CD4-positive, alpha-beta T cell (primary cell): ENCODE data around the gene ZC3HAV1L. TPM values are rescaled to one million over a fixed set of nuclear protein-coding genes. Genes with fewer than 3 reads are reported as not detected.
"Not testable (repeated sequence)": the region's sequence is repeated elsewhere in the genome, so short reads cannot be mapped to it uniquely, and the experiment has no call there.

Experiments used
- ATAC-seq: fragments of 200-7000 bp; cut with Tn5 transposase; one replicate; pipeline ENCODE4 v1.10.0; 2022; ENCODE audit warnings: mild to moderate bottlenecking; ENCODE audit not compliant: poor library complexity
- CTCF ChIA-PET: fragments of 350-600 bp; sonication (Branson Sonifier 250); formaldehyde crosslinking; loops from one replicate; lab custom pipeline; 2021; ENCODE audit warnings: antibody characterized with exemption, inconsistent platforms; lab: Charles Lee
- POLR2A ChIA-PET: fragments of 350-600 bp; sonication (Branson Sonifier 250); formaldehyde crosslinking; loops from one replicate; lab custom pipeline; 2021; ENCODE audit warnings: antibody characterized with exemption, inconsistent platforms; lab: Charles Lee
- DNase-seq, 14 experiments: peaks; one replicate each; pipeline ENCODE4 v3.0.0-alpha.2; 2013 to 2020; ENCODE audit warnings: mixed read lengths in 2 of 14
- H3K27ac ChIP-seq, 2 donors: one replicate each; pipeline versions ENCODE4 v1.5.1 to v1.7.0; 2013; ENCODE audit warnings: low read length in 2 of 2, low read depth in 1 of 2, mild to moderate bottlenecking in 1 of 2
- H3K27me3 ChIP-seq, 2 experiments: 1 replicate in 1 of 2; 2 replicates in 1 of 2; pipeline versions ENCODE4 v1.6.1 to v1.7.0; 2013; ENCODE audit warnings: low read length in 2 of 2, control low read depth in 1 of 2, mild to moderate bottlenecking in 1 of 2, moderate library complexity in 1 of 2; ENCODE audit not compliant: insufficient read depth in 2 of 2, control insufficient read depth in 1 of 2
- H3K36me3 ChIP-seq: one replicate; pipeline ENCODE4 v1.6.1; 2013; ENCODE audit warnings: low read length, control low read depth; ENCODE audit not compliant: insufficient read depth
- H3K4me1 ChIP-seq: one replicate; pipeline ENCODE4 v1.6.1; 2013; ENCODE audit warnings: low read length, control low read depth; ENCODE audit not compliant: insufficient read depth
- H3K4me3 ChIP-seq: one replicate; pipeline ENCODE4 v1.5.1; 2013; ENCODE audit warnings: mild to moderate bottlenecking, low read length, moderate library complexity
- H3K9me3 ChIP-seq, 2 experiments: 1 replicate in 1 of 2; 2 replicates in 1 of 2; pipeline versions ENCODE4 v1.6.1 to v1.7.0; 2013; ENCODE audit warnings: low read length in 2 of 2, mild to moderate bottlenecking in 2 of 2, control low read depth in 1 of 2, moderate library complexity in 1 of 2; ENCODE audit not compliant: control insufficient read depth in 1 of 2, insufficient read depth in 1 of 2
- H3K27ac Mint-ChIP-seq: one replicate; pipeline ENCODE4 v1.8.0; 2020; ENCODE audit warnings: mixed read lengths
- H3K27me3 Mint-ChIP-seq: one replicate; pipeline ENCODE4 v1.8.0; 2021; ENCODE audit warnings: mixed read lengths
- H3K36me3 Mint-ChIP-seq: one replicate; pipeline ENCODE4 v1.8.0; 2021; ENCODE audit warnings: low read depth, mixed read lengths
- H3K4me1 Mint-ChIP-seq: one replicate; pipeline ENCODE4 v1.8.0; 2021; ENCODE audit warnings: low read depth, mixed read lengths
- H3K4me3 Mint-ChIP-seq: one replicate; pipeline ENCODE4 v1.8.0; 2020; ENCODE audit warnings: mild to moderate bottlenecking, mixed read lengths
- H3K9me3 Mint-ChIP-seq: one replicate; pipeline ENCODE4 v1.8.0; 2020; ENCODE audit warnings: mixed read lengths
- intact Hi-C, 2 experiments: fragments of 100-400 bp; cut with DNase I in 1 of 2; cut with micrococcal nuclease in 1 of 2; formaldehyde crosslinking; loops; one replicate each; pipeline versions ENCODE4 v1.15.1 to v1.9.0; 2023 to 2025; cut with DNase I, micrococcal nuclease
- total RNA-seq, 174 experiments: library from RNA in 2 of 174; stranded (reverse) in 2 of 174; gene quantifications; one replicate each; pipeline ENCODE4 v1.2.3 and lab custom pipeline; 2021 to 2026
- TF ChIP-seq, protein P1 (sequence below): fragments of 200-600 bp; IDR thresholded peaks from one replicate; pipeline ENCODE4 v1.8.0; 2022; ENCODE audit warnings: antibody characterized with exemption, mild to moderate bottlenecking

The ZC3HAV1L gene
- total RNA-seq, 2 experiments from 2014 or later, result 0.44 to 0.50 TPM

DNA sequence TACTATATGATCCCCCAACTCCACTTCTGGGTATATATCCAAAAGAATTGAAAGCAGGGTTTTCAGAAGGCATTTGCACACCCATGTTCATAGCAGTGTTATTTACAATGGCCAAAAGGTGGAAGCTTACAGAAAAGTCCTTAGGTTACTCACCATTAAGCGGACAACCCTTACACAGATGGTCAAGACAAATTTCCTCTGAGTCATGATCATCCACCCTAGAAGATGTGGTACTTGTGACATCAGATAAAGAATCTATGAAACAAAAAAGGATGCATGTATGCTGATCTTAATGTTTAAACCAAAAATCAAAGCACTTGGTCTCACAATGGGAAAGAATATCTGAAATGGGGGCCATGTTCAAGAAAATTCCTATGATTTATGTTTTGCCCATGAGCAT lies 42.6 kb upstream of the ZC3HAV1L start:
- CTCF ChIA-PET, result interaction anchor here (1.3 kb wide), 1 partner anchor 17 kb away, joined by 4 read pairs; no protein-coding TSS in a partner anchor
- Mint-ChIP-seq H3K4me3 (peak overlapping the region; percentile 34), H3K36me3 (peaks cover 98% of the 10 kb centered on the region), H3K9me3 (no peaks in the 10 kb centered on the region), H3K4me1 (peaks cover 75% of the 10 kb centered on the region), H3K27ac (peak overlapping the region; percentile 76), H3K27me3 (no peaks in the 10 kb centered on the region)
- H3K4me1 ChIP-seq, result peaks cover 66% of the 10 kb centered on the region
- peak overlapping the region; percentile 20 to 40 for H3K27ac ChIP-seq
- H3K27me3 ChIP-seq, result no peaks in the 10 kb centered on the region
- intact Hi-C loops, result loop anchor here in 1 of 2 experiments (5.0 kb wide), 2 partner anchors 34 to 191 kb away; no protein-coding TSS in a partner anchor
- H3K4me3 ChIP-seq, result no peak overlapping the region
- POLR2A ChIA-PET, result interaction anchor here (1.2 to 6.2 kb wide), 3 partner anchors 16 to 25 kb away, joined by 3 to 60 read pairs (median 26); no protein-coding TSS in a partner anchor
- DNase-seq (no peak), ATAC-seq (no peak)
- peaks cover 99% of the 10 kb centered on the region for H3K36me3 ChIP-seq
- no peaks in the 10 kb centered on the region for H3K9me3 ChIP-seq
- TF ChIP-seq, protein P1, sequence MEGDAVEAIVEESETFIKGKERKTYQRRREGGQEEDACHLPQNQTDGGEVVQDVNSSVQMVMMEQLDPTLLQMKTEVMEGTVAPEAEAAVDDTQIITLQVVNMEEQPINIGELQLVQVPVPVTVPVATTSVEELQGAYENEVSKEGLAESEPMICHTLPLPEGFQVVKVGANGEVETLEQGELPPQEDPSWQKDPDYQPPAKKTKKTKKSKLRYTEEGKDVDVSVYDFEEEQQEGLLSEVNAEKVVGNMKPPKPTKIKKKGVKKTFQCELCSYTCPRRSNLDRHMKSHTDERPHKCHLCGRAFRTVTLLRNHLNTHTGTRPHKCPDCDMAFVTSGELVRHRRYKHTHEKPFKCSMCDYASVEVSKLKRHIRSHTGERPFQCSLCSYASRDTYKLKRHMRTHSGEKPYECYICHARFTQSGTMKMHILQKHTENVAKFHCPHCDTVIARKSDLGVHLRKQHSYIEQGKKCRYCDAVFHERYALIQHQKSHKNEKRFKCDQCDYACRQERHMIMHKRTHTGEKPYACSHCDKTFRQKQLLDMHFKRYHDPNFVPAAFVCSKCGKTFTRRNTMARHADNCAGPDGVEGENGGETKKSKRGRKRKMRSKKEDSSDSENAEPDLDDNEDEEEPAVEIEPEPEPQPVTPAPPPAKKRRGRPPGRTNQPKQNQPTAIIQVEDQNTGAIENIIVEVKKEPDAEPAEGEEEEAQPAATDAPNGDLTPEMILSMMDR, result no peak

DNA sequence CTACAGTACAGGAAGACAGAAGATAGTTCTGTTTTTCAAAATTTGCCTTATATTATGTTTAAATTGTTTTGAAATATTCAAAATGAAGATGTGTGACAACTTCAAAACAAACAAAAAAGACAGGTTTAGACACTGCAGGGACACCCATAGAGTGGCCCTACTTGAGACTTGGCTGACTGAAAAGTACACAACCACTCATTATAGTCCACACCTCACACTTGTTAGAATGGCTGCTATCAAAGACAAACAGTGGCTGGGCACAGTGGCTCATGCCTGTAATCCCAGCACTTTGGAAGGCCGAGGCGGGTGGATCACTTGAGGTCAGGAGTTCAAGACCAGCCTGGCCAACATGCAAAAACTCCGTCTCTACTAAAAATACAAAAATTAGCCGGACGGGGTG lies 41.9 kb upstream of the ZC3HAV1L start:
- ChIA-PET CTCF (interaction anchor here (1.0 to 1.3 kb wide), 2 partner anchors 17 to 50 kb away, joined by 3 to 4 read pairs; no protein-coding TSS in a partner anchor), POLR2A (interaction anchor here (4.5 to 6.2 kb wide), 2 partner anchors 17 to 26 kb away, joined by 26 to 60 read pairs; no protein-coding TSS in a partner anchor)
- H3K36me3 Mint-ChIP-seq, result peaks cover 98% of the 10 kb centered on the region
- Histone ChIP-seq H3K27ac (peak overlapping the region in 1 of 2 donors; percentile 4), H3K4me1 (peaks cover 69% of the 10 kb centered on the region), H3K36me3 (peaks cover 99% of the 10 kb centered on the region)
- H3K4me3 ChIP-seq, H3K9me3 ChIP-seq, H3K27me3 Mint-ChIP-seq, ATAC-seq, H3K9me3 Mint-ChIP-seq, H3K4me3 Mint-ChIP-seq, DNase-seq, H3K27me3 ChIP-seq: not testable (repeated sequence)
- H3K27ac Mint-ChIP-seq, result peak overlapping the region; percentile 76
- intact Hi-C loops, result loop anchor here in 1 of 2 experiments (5.0 kb wide), 2 partner anchors 35 to 190 kb away; no protein-coding TSS in a partner anchor
- peaks cover 73% of the 10 kb centered on the region for H3K4me1 Mint-ChIP-seq

DNA sequence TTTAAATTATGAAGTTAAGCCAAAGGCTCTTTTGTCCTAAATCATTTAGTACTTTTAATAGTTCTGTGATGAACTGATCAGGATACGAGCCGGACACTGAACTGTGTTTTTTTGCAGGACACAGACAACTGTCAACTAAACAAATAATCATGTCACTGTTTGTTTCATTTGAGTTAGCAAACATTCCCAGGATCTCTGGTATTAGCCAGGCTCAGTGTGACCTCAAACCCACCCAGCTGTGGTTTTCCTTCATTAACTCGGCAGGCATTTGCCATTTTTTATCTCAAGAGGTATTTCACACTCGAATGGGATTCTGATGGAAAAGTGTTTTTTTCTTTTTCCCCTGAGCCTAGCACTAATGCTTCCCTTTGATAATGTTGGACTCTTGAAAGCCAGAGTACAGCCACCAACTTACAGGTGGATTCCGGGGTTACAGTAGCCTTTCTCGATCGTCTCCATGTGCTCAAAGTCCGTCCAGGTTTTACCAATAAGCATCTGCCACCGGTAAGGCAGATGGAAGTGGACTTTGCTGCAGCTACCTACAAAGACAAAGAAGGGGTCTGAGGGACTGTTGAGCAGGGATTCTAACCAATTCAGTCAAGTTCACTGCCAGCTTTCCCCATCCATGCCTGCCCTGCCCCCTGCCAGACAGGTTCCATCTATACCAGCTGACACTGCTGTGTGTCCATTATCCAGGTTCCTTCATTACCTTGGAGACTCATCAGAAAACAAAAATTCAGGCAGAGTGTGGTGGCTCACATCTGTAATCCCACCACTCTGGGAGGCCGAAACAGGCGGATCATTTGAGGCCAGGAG lies 40.2 kb upstream of the ZC3HAV1L start:
- Histone ChIP-seq H3K27ac (no peak overlapping the region), H3K9me3 (no peaks in the 10 kb centered on the region), H3K4me1 (peaks cover 71% of the 10 kb centered on the region), H3K36me3 (peaks cover 99% of the 10 kb centered on the region), H3K27me3 (no peaks in the 10 kb centered on the region), H3K4me3 (no peak overlapping the region)
- ATAC-seq (no peak), DNase-seq (no peak)
- H3K9me3 Mint-ChIP-seq, result no peaks in the 10 kb centered on the region
- peak overlapping the region; percentile 84 for H3K27ac Mint-ChIP-seq
- H3K27me3 Mint-ChIP-seq, result no peaks in the 10 kb centered on the region
- POLR2A ChIA-PET, result interaction anchor here (1.0 to 6.2 kb wide), 12 partner anchors 10 to 189 kb away, joined by 3 to 60 read pairs (median 6); a partner anchor contains a TSS
- H3K4me3 Mint-ChIP-seq, result no peak overlapping the region
- TF ChIP-seq, protein P1, result no peak
- peaks cover 98% of the 10 kb centered on the region for H3K36me3 Mint-ChIP-seq
- intact Hi-C loops, result loop anchor here (1.0 to 5.0 kb wide), 7 partner anchors 19 to 190 kb away; partner anchors contain the start of gene ZC3HAV1 (in 1 of the 2)
- CTCF ChIA-PET, result interaction anchor here (1.2 to 4.0 kb wide), 20 partner anchors 8 to 190 kb away, joined by 4 to 38 read pairs (median 9); a partner anchor contains a TSS
- H3K4me1 Mint-ChIP-seq, result peaks cover 73% of the 10 kb centered on the region
